ENCODE results near the gene LRP1B.

LRP1B gene

GRCh38 chr2:141048951-141049350 is 1081.9 kb downstream of the LRP1B start:
- H2AFZ ChIP-seq (ENCODE audit: low read length), result no peak overlapping the region
- no peak overlapping the region for H3K27ac ChIP-seq (ENCODE audit: low read depth, low read length, poor library complexity, severe bottlenecking)
- no peaks in the 10 kb centered on the region for H3K27me3 ChIP-seq (ENCODE audit: insufficient read depth, low read length)
- H3K36me3 ChIP-seq (ENCODE audit: insufficient read depth, low read length), result no peaks in the 10 kb centered on the region
- no peaks in the 10 kb centered on the region for H3K79me2 ChIP-seq (ENCODE audit: insufficient read depth, low read length)
- no peaks in the 10 kb centered on the region for H3F3A ChIP-seq (ENCODE audit: insufficient read depth, low read length)
- H3K4me2 ChIP-seq (ENCODE audit: low read length), result no peak overlapping the region
- H3K9me3 ChIP-seq (ENCODE audit: low read length), result no peaks in the 10 kb centered on the region
- H4K20me1 ChIP-seq (ENCODE audit: insufficient read depth, low read length), result no peaks in the 10 kb centered on the region
- no peak overlapping the region for H3K9ac ChIP-seq (ENCODE audit: low read length)
- no peak overlapping the region for H3K4me3 ChIP-seq (ENCODE audit: low read depth, low read length, poor library complexity, severe bottlenecking)
- H3K9me2 ChIP-seq (ENCODE audit: low read depth, low read length), result no peaks in the 10 kb centered on the region
- no peaks in the 10 kb centered on the region for H3K4me1 ChIP-seq (ENCODE audit: insufficient read depth, low read length, severe bottlenecking)
- no peak for TF ChIP-seq EZH2 (IDR thresholded peaks at IDR 0.05; ENCODE audit: borderline replicate concordance, low read length)
- no peak for TF ChIP-seq CTCF (IDR thresholded peaks at IDR 0.05; ENCODE audit: low read length)

GRCh38 chr2:141041281-141041680 is 1089.5 kb downstream of the LRP1B start:
- Histone ChIP-seq H3K79me2 (ENCODE audit: insufficient read depth, low read length) (no peaks in the 10 kb centered on the region), H3K9me2 (ENCODE audit: low read depth, low read length) (no peaks in the 10 kb centered on the region), H3K4me3 (ENCODE audit: low read depth, low read length, poor library complexity, severe bottlenecking) (no peak overlapping the region)

GRCh38 chr2:141038341-141038740 is 1092.5 kb downstream of the LRP1B start:
- Histone ChIP-seq H3K9me2 (ENCODE audit: low read depth, low read length) (no peaks in the 10 kb centered on the region), H3K36me3 (ENCODE audit: insufficient read depth, low read length) (no peaks in the 10 kb centered on the region), H2AFZ (ENCODE audit: low read length) (no peak overlapping the region), H3K4me1 (ENCODE audit: insufficient read depth, low read length, severe bottlenecking) (no peaks in the 10 kb centered on the region), H3K27me3 (ENCODE audit: insufficient read depth, low read length) (no peaks in the 10 kb centered on the region), H3K4me2 (ENCODE audit: low read length) (no peak overlapping the region), H3K9me3 (ENCODE audit: low read length) (no peaks in the 10 kb centered on the region), H3K9ac (ENCODE audit: low read length) (no peak overlapping the region), H3K79me2 (ENCODE audit: insufficient read depth, low read length) (no peaks in the 10 kb centered on the region), H4K20me1 (ENCODE audit: insufficient read depth, low read length) (no peaks in the 10 kb centered on the region), H3K4me3 (ENCODE audit: low read depth, low read length, poor library complexity, severe bottlenecking) (no peak overlapping the region), H3K27ac (ENCODE audit: low read depth, low read length, poor library complexity, severe bottlenecking) (no peak overlapping the region), H3F3A (ENCODE audit: insufficient read depth, low read length) (no peaks in the 10 kb centered on the region)
- TF ChIP-seq CTCF (IDR thresholded peaks at IDR 0.05; ENCODE audit: low read length) (no peak), EZH2 (IDR thresholded peaks at IDR 0.05; ENCODE audit: borderline replicate concordance, low read length) (no peak)

More at GRCh38 chr2:141041281-141041680, 1089.5 kb downstream of the LRP1B start:
- no peaks in the 10 kb centered on the region for H3F3A ChIP-seq (ENCODE audit: insufficient read depth, low read length)
- TF ChIP-seq CTCF (IDR thresholded peaks at IDR 0.05; ENCODE audit: low read length), result no peak
- TF ChIP-seq EZH2 (IDR thresholded peaks at IDR 0.05; ENCODE audit: borderline replicate concordance, low read length), result no peak
- H3K36me3 ChIP-seq (ENCODE audit: insufficient read depth, low read length), result no peaks in the 10 kb centered on the region
- no peak overlapping the region for H3K4me2 ChIP-seq (ENCODE audit: low read length)
- no peak overlapping the region for H3K9ac ChIP-seq (ENCODE audit: low read length)
- no peak overlapping the region for H3K27ac ChIP-seq (ENCODE audit: low read depth, low read length, poor library complexity, severe bottlenecking)
- H3K27me3 ChIP-seq (ENCODE audit: insufficient read depth, low read length), result no peaks in the 10 kb centered on the region
- H3K4me1 ChIP-seq (ENCODE audit: insufficient read depth, low read length, severe bottlenecking), result no peaks in the 10 kb centered on the region
- no peaks in the 10 kb centered on the region for H3K9me3 ChIP-seq (ENCODE audit: low read length)
- H2AFZ ChIP-seq (ENCODE audit: low read length), result no peak overlapping the region
- H4K20me1 ChIP-seq (ENCODE audit: insufficient read depth, low read length), result no peaks in the 10 kb centered on the region
